Activated CD4-positive, CD25-positive, alpha-beta regulatory T cell treated with anti-CD3 and anti-CD28 coated beads, Interleukin-2, amount 50 U/mL, for 24 hours (primary cell): Measurements from ENCODE around the gene KLHL2.
A peak's percentile ranks its signal among the peaks of the same experiment; 100 is the strongest.
"Not testable (repeated sequence)": the region's sequence is repeated elsewhere in the genome, so short reads cannot be mapped to it uniquely, and the experiment has no call there.

ENCODE experiments used
- ATAC-seq, 2 donors: fragments of 150-1000 bp; cut with Tn5 transposase; one replicate each; pipeline ENCODE4 v1.10.0; 2021; ENCODE audit warnings: mild to moderate bottlenecking in 1 of 2, moderate library complexity in 1 of 2

Gene KLHL2, protein sequence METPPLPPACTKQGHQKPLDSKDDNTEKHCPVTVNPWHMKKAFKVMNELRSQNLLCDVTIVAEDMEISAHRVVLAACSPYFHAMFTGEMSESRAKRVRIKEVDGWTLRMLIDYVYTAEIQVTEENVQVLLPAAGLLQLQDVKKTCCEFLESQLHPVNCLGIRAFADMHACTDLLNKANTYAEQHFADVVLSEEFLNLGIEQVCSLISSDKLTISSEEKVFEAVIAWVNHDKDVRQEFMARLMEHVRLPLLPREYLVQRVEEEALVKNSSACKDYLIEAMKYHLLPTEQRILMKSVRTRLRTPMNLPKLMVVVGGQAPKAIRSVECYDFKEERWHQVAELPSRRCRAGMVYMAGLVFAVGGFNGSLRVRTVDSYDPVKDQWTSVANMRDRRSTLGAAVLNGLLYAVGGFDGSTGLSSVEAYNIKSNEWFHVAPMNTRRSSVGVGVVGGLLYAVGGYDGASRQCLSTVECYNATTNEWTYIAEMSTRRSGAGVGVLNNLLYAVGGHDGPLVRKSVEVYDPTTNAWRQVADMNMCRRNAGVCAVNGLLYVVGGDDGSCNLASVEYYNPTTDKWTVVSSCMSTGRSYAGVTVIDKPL

DNA sequence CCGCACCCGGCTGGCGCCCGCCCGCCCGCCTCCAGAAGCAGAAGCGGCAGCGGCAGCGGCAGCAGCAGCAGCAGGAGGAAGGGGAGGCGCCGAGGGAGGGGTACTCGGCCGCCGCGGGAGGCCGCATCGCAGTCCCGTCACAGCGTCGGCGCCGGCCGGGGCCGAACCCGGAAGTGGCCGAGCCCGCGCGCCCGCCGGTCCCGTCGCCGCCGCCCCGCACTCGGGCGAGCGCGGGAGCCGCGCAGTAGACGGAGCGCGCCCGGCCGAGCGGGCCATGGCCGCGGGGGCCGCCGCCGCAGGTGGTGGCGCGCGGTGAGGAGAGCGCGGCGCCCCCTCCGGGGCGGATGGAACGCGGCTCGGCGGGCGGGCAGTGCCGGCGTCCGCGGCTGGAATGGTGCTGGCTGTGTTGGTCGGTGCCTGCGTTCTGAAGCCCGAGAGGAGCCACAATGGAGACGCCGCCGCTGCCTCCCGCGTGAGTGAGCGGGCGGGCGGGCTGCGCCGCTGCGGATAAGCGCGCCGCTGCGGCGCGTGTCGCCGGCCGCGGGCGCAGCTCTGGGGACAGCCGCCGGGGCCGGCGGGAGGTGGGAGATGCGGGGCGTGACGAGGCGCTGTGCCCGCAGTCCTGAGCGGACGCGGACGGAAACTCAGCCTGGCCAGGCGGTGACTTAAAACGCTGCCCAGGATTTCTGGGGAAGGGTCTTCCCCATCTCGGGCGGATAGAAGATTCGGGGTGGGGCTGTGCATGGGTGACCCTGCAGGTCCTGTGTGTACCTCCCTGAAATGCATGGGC, at the start of gene KLHL2:
Gene KLHL2 (plus strand): TSS at position 131 of the 790 bp plus-strand sequence. CDS start 316 bp downstream, at position 447.
- ATAC-seq, result peak; percentile 77 to 80

DNA sequence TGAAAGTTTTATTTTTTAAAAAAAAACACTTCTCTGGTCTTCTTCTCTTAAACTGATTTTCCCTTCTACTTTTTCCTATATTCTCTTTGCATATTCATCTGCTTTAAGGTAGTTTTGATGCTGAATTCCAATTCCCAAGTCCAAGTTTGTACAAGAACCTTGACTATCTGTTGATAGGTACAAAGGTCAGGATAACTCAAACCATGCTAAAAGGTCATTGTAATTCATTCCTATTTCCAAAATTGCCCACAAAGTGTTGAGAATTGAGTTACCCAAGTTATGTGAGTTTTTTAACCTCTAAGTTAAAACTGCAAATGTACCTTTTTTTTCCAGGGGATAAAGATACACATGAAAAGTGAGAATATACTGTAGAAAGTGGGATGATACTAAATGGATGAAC, 48.6 kb upstream of the KLHL2 start:
- no peak for ATAC-seq

- ATAC-seq, result no peak
These were observed 43.1 kb upstream of the KLHL2 start for GRCh38 chr4:165164257-165164656.

GRCh38 chr4:165166872-165167271, 40.5 kb upstream of the KLHL2 start:
- ATAC-seq, result not testable (repeated sequence)

DNA sequence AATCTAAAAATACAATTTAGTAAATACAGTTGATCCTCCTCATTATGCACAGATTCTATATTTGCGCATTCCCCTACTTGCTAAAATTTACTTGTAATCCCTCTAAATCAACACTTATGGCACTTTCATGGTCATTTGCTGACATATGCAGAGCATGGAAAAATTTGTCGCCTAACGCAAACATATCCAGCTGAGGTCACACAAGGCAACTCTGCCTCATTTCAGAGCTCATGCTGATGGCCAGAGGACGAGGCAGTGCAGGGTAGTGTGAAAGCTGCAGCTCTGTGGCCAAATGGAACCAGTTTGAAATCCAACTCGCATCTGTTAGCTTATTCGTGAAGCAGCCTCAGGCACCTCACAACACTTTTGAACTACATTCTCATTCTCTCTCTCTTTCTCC, 39.7 kb upstream of the KLHL2 start:
- no peak for ATAC-seq

DNA sequence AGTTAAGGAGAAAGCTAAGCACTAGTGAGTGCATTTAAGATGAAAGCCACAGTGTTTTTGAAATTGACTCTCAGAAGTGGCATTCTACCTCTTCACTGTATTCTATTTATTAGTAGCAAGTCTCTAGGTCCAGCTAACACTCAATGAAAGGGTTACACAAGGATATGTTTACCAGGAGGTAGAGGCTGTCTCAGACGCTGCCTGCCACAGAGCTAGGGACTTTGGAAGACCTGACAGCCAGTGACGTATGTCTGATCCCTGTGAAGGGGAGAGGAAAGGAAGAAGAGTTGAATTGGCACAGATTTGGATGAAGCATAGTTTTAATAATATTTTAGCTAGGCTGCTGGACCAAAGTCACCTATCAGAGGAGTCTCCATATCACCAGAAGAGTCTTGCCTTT, 36.5 kb upstream of the KLHL2 start:
- ATAC-seq, result no peak

DNA sequence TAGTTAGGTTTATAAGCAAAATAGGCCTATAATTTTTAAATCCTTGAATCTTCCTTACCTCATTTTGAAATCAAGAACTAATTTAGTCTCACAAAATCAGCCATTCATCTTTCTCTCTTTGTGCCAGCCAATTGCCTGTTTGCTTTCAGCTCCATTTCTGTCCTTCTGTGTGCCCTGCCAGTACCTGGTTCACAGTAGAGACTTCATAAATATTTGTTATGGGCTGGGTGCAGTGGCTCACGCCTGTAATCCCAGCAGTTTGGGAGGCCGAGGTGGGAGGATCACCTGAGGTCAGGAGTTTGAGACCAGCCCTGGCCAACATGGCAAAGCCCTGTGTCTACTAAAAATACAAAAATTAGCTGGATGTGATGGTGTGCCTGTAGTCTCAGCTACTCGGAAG, 31.9 kb upstream of the KLHL2 start:
- not testable (repeated sequence) for ATAC-seq

DNA sequence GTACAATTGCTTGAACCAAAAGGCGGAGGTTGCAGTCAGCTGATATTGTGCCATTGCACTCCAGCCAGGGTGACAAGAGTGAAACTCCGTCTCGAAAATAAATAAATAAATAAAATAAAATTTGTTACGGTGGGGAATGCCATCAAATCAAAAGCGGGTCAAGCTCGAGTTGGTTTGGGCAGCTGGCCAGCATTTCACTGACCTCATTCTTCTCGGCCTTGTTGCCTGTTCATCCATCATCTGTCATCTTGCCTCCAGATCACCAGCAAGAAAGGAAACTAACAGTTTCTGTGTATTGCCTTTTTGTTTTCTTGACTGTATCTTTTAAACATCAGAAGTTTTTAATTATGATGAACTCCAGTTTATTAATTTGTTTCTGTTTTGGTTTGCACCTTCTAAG, 31.5 kb upstream of the KLHL2 start:
- no peak for ATAC-seq

- no peak for ATAC-seq
These were observed 29.4 kb upstream of the KLHL2 start for GRCh38 chr4:165177725-165178666.

DNA sequence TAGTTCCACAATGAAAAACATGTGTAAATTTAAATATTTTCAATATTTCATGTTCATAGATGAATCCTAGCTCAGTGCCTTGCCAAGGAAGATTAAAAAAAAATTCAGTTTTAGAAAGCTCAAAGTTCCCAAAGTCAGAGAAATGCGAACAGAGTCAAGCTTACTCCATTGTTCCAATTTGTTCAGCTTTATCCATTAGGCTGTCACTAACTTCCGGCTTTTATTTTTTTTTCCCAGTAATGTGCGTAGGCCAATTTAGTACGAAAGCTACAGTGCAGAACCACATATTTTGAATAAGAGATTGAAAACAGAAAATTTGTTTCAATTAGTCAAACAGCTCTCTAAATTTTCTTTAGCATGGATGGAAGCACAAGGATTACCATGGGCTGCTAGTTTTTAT, 23.1 kb upstream of the KLHL2 start:
- ATAC-seq, result no peak

- not testable (repeated sequence) for ATAC-seq
These were observed 22.4 kb upstream of the KLHL2 start for GRCh38 chr4:165184998-165185397.

DNA sequence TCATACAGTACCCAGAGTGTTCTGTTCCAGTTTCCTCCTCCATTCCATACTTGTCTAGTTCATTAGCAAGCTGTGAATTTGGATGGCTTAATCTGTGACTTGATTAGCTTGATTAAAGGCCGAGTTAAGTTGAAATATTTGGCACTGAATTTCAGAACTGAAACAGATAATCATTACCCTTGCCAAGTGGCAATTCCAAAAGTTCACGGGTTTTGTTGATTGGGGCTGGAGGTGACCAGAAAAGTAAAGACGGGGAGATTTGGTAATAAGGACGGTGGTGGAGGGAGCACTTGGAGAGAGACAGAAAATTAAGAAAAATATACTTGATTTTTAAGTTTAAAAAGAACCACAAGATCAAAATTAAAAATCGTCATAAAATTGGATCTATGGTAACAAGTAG, 21.9 kb upstream of the KLHL2 start:
- ATAC-seq, result no peak

- ATAC-seq, result peak; percentile 75 to 88
These were observed 16.6 kb upstream of the KLHL2 start for GRCh38 chr4:165190591-165191347.

DNA sequence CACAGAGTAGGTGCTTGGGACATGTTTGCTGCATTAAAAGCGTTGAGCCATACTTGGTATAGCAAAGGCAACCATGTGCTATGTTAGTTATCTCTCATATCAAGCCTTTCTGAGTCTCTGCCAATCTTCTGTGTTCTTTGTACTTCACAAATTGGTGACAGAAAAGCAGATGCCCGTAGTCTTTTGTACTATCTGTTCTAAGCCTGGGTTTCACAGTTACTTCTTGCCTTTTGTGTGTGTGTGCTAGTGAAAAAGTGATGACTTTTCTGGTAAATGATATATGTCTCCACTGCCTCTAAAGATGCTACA, 16.1 kb upstream of the KLHL2 start:
- ATAC-seq, result peak in 1 of 2 donors; percentile 15

DNA sequence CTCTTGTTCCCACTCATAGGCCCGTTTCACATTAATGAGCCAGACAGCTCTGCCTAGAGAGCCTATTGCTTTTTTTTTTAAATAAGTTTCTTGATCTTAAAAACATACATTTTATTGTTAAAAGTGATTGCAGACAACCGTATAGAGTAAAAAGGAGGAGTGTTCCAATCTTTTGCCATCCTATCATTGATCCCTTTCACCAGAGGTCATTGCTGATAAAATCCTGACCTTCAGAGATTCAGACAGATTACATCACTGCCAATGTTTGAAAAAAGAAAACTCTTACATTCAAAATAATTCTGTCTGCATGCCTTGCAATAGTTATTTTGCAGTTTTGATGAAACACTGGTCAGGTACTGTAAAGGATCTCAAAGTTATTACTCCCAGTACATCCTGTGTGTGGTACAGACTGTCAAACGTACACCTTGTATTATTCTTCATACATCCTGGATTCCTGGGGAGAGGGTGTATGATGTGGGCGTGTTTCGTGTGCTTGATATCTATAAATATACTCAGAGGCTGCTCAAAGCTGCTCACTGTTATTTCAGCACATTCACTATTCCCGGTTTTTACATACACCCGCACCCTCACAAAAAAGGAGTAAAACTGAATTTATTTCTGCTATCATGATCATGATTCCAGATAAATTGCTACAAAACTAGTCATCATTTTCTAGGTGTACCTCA, 15.4 kb upstream of the KLHL2 start:
- no peak for ATAC-seq

GRCh38 chr4:165192500-165192898, 14.9 kb upstream of the KLHL2 start:
- no peak for ATAC-seq

DNA sequence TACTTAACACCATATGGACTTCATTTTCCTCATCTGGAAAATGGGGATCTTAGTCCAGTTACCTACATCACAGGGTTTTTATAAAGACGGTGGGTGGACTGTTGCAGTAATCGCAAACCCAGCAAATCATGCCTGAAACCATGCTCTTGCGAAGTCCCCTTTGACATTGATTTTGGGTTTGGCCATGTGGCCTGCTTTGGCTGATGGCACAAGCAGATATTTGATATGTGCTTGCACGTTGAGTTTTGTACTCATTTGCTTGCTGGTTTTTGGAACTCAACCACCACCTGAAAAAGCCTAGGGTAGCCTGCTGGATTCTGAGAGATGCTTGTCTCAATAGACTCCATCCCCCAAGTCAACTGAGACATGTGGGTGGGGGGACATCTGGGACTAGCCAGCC, 14.4 kb upstream of the KLHL2 start:
- ATAC-seq, result no peak

- no peak for ATAC-seq
These were observed 13.0 kb upstream of the KLHL2 start for GRCh38 chr4:165194368-165194767.

GRCh38 chr4:165198329-165198728, 9.0 kb upstream of the KLHL2 start:
- peak; percentile 68 to 93 for ATAC-seq

- no peak for ATAC-seq
These were observed 8.1 kb upstream of the KLHL2 start for GRCh38 chr4:165199286-165199685.

DNA sequence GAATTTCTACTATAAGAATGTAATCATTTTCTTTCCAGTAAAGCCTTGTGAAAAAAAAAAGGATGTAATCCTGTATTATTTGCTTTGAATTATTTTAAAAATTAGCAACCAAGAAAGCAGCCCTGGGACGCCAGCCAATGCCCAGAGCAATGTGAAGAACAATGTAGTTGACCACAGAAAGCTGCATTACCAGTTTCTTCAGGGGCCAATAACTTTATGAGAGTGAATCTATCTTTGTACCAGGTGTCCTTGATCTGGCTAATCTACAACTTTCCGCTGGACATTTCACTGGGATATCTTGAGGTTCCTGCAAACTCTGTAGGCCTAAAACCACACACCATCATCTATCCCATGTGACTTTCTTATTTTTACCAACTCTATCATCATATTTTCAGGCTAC, 7.6 kb upstream of the KLHL2 start:
- ATAC-seq, result no peak
